CD4-positive, alpha-beta T cell treated with Interferon alpha-2 for 1 hour (primary cell): ENCODE data around the gene SLC9A8.
A peak's percentile ranks its signal among the peaks of the same experiment; 100 is the strongest.

Experiments
- DNase-seq, 2 donors: peaks; one replicate each; pipeline ENCODE4 v3.0.0-alpha.2; 2020 to 2022

The SLC9A8 gene

GRCh38 chr20:49896204-49896603 is 83.6 kb downstream of the SLC9A8 start:
- DNase-seq: no peak

- no peak for DNase-seq
Observed at GRCh38 chr20:49899541-49900383, 87.1 kb downstream of the SLC9A8 start.

- no peak for DNase-seq
Observed at GRCh38 chr20:49901588-49901987, 89.0 kb downstream of the SLC9A8 start.

- no peak for DNase-seq
Observed at GRCh38 chr20:49904440-49905214, 92.0 kb downstream of the SLC9A8 start.

GRCh38 chr20:49905415-49906091 is 92.9 kb downstream of the SLC9A8 start:
- DNase-seq: no peak

- DNase-seq: no peak
Observed at GRCh38 chr20:49906101-49906604, 93.5 kb downstream of the SLC9A8 start.

- no peak for DNase-seq
Observed at GRCh38 chr20:49906615-49907154, 94.1 kb downstream of the SLC9A8 start.

GRCh38 chr20:49907405-49908257 is 95.0 kb downstream of the SLC9A8 start:
- no peak for DNase-seq

GRCh38 chr20:49908258-49908565 is 95.6 kb downstream of the SLC9A8 start:
- no peak for DNase-seq

GRCh38 chr20:49909499-49910339 is 97.1 kb downstream of the SLC9A8 start:
- DNase-seq: no peak

- DNase-seq: no peak
Observed at GRCh38 chr20:49910340-49910706, 97.7 kb downstream of the SLC9A8 start.

- DNase-seq: no peak
Observed at GRCh38 chr20:49913399-49914047, 100.9 kb downstream of the SLC9A8 start.

- peak in 1 of 2 donors; percentile 41 for DNase-seq
Observed at GRCh38 chr20:49914310-49915117, 101.9 kb downstream of the SLC9A8 start.

GRCh38 chr20:49915118-49915379 is 102.4 kb downstream of the SLC9A8 start:
- DNase-seq: no peak

GRCh38 chr20:49915380-49916145 is 102.9 kb downstream of the SLC9A8 start, which contains the start of gene SPATA2:
SPATA2 (minus strand) TSS chr20:49915529; CDS start chr20:49908490, 7,039 bp downstream.
- peak; percentile 94 for DNase-seq

- peak in 1 of 2 donors; percentile 33 for DNase-seq
Observed at GRCh38 chr20:49916146-49917002, 103.7 kb downstream of the SLC9A8 start.

- no peak for DNase-seq
Observed at GRCh38 chr20:49918446-49918845, 105.8 kb downstream of the SLC9A8 start.

- no peak for DNase-seq
Observed at GRCh38 chr20:49919009-49919408, 106.4 kb downstream of the SLC9A8 start.
